Measurements from ENCODE around the gene MED23. TPM values are rescaled to one million over a fixed set of nuclear protein-coding genes. Genes with fewer than 3 reads are reported as not detected.

Gene MED23
- total RNA-seq = 23.3 and 26.1 TPM in 2 replicates

GRCh38 chr6:131627724-131628682, at the start of gene MED23:
Gene MED23 (minus strand): TSS chr6:131628242. CDS start chr6:131628049, 193 bp downstream.

GRCh38 chr6:131636880-131637792, 9.1 kb upstream of the MED23 start, which contains the start of gene ENPP3:
Gene ENPP3 (plus strand): TSS chr6:131637302. CDS start chr6:131637385, 83 bp downstream.

GRCh38 chr6:131572686-131573415, 55.2 kb downstream of the MED23 start, which contains the start of gene ARG1:
Gene ARG1 (plus strand): TSS chr6:131573226. CDS start chr6:131573283, 57 bp downstream.

Other genes starting within 250 kb of the MED23 start
- not detected in 2 replicates for gene ARG1, start 55.0 kb downstream of the MED23 start, total RNA-seq
- 0.25 and 0.40 TPM in 2 replicates for gene ENPP3, start 9.1 kb upstream of the MED23 start, total RNA-seq
- gene OR2A4, start 73.2 kb upstream of the MED23 start, total RNA-seq = not detected in 2 replicates
- not detected in 2 replicates for gene CTAGE9, start 82.8 kb upstream of the MED23 start, total RNA-seq
- 1.9 and 2.0 TPM in 2 replicates for gene ENPP1, start 179.8 kb upstream of the MED23 start, total RNA-seq

All from aortic smooth muscle cell (primary cell).